ENCODE data around the gene SGTB. TPM values are rescaled to one million over a fixed set of nuclear protein-coding genes. Genes with fewer than 3 reads are reported as not detected.
A peak's percentile ranks its signal among the peaks of the same experiment; 100 is the strongest.

Gene SGTB
- total RNA-seq, 4 donors from 2014 or later = 4.1 to 26.2 (median 13.5) TPM

GRCh38 chr5:65727491-65728156 lies 5.7 kb upstream of the SGTB start:
- intact Hi-C loops (cut with DNase I; ENCODE audit: low total_unique reads) = no loop called here
- no peak overlapping the region for H3K27ac ChIP-seq
- no peak overlapping the region for H3K4me3 ChIP-seq
- H3K9me3 ChIP-seq = no peaks in the 10 kb centered on the region
- H3K4me1 ChIP-seq = no peaks in the 10 kb centered on the region
- H3K27me3 ChIP-seq = no peaks in the 10 kb centered on the region
- TF ChIP-seq POLR2A (IDR thresholded peaks at IDR 0.05) (no peak), CTCF (IDR thresholded peaks at IDR 0.05) (no peak)
- H3K36me3 ChIP-seq = no peaks in the 10 kb centered on the region
- DNase-seq = no peak

- Histone ChIP-seq H3K9me3 (no peaks in the 10 kb centered on the region), H3K36me3 (no peaks in the 10 kb centered on the region), H3K27me3 (no peaks in the 10 kb centered on the region), H3K4me3 (peak overlapping the region; percentile 84 to 93), H3K27ac (peak overlapping the region; percentile 31 to 65), H3K4me1 (no peaks in the 10 kb centered on the region)
- DNase-seq = peak; percentile 18 to 22
- intact Hi-C loops (cut with DNase I; ENCODE audit: low total_unique reads) = no loop called here
- TF ChIP-seq POLR2A (IDR thresholded peaks at IDR 0.05) (no peak), CTCF (IDR thresholded peaks at IDR 0.05) (no peak)
Measured at GRCh38 chr5:65722575-65723403, 880 bp upstream of the SGTB start.

- no peaks in the 10 kb centered on the region for H3K27me3 ChIP-seq
- no peaks in the 10 kb centered on the region for H3K36me3 ChIP-seq
- peak overlapping the region; percentile 77 to 81 for H3K27ac ChIP-seq
- peak overlapping the region; percentile 84 to 93 for H3K4me3 ChIP-seq
- no peaks in the 10 kb centered on the region for H3K9me3 ChIP-seq
- TF ChIP-seq CTCF (IDR thresholded peaks at IDR 0.05) = no peak
- no peak for TF ChIP-seq POLR2A (IDR thresholded peaks at IDR 0.05)
- peak; percentile 63 to 71 for DNase-seq
- no peaks in the 10 kb centered on the region for H3K4me1 ChIP-seq
- intact Hi-C loops (cut with DNase I; ENCODE audit: low total_unique reads) = no loop called here
Measured at GRCh38 chr5:65721050-65721719, 724 bp downstream of the SGTB start.

- no peaks in the 10 kb centered on the region for H3K4me1 ChIP-seq
- H3K36me3 ChIP-seq = no peaks in the 10 kb centered on the region
- H3K27me3 ChIP-seq = no peaks in the 10 kb centered on the region
- intact Hi-C loops (cut with DNase I; ENCODE audit: low total_unique reads) = no loop called here
- no peak overlapping the region for H3K27ac ChIP-seq
- TF ChIP-seq POLR2A (IDR thresholded peaks at IDR 0.05) (no peak), CTCF (IDR thresholded peaks at IDR 0.05) (no peak)
- H3K9me3 ChIP-seq = no peaks in the 10 kb centered on the region
- DNase-seq = no peak
- no peak overlapping the region for H3K4me3 ChIP-seq
Measured at GRCh38 chr5:65718576-65719310, 3.2 kb downstream of the SGTB start.
